ENCODE results near the gene TRAFD1.

- TF ChIP-seq ZNF70 (CRISPR knock-in tag; IDR thresholded peaks at IDR 0.05) (no peak), POU6F1 (CRISPR knock-in tag; IDR thresholded peaks at IDR 0.05; ENCODE audit: borderline replicate concordance, low read depth) (no peak), TCF4 (CRISPR knock-in tag; IDR thresholded peaks at IDR 0.05; ENCODE audit: borderline replicate concordance) (no peak), CSDC2 (CRISPR knock-in tag; IDR thresholded peaks at IDR 0.05) (no peak), ZNF8 (CRISPR knock-in tag; IDR thresholded peaks at IDR 0.05) (no peak), TSHZ2 (CRISPR knock-in tag; IDR thresholded peaks at IDR 0.05) (no peak)
Observed at GRCh38 chr12:112196196-112196875, 71.0 kb downstream of the TRAFD1 start.
